NK-92 (cell line): ENCODE data around the gene TBC1D3I.
"Not testable (repeated sequence)": the region's sequence is repeated elsewhere in the genome, so short reads cannot be mapped to it uniquely, and the experiment has no call there.

Experiments used
- DNase-seq: peaks from one replicate; lab custom pipeline; 2025; ENCODE audit not compliant: unreplicated experiment; lab: John Stamatoyannopoulos, UW

Gene TBC1D3I

GRCh38 chr17:36264470-36264869 is at the start of gene TBC1D3I:
Gene TBC1D3I (minus strand): TSS chr17:36264570. CDS start chr17:36262985, 1,585 bp downstream.
- not testable (repeated sequence) for DNase-seq

DNA sequence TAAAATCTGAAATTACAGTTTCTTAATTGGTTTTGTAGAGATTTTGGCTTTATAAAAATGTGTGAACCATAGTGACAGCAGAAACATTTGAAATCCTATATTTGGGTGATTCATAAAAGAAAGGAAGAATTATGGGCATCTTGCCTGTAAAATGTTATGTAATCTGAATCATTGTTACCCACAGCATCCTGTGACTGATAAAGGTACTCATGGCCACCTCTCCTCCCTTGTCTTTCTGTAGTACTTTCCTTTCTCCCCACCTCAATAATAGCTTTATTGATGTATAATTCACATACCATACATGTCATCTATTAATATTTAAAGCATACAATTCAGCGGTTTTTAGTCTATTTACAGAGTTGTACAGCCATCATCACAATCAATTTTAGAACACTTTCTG is 30.8 kb upstream of the TBC1D3I start:
- DNase-seq = not testable (repeated sequence)

DNA sequence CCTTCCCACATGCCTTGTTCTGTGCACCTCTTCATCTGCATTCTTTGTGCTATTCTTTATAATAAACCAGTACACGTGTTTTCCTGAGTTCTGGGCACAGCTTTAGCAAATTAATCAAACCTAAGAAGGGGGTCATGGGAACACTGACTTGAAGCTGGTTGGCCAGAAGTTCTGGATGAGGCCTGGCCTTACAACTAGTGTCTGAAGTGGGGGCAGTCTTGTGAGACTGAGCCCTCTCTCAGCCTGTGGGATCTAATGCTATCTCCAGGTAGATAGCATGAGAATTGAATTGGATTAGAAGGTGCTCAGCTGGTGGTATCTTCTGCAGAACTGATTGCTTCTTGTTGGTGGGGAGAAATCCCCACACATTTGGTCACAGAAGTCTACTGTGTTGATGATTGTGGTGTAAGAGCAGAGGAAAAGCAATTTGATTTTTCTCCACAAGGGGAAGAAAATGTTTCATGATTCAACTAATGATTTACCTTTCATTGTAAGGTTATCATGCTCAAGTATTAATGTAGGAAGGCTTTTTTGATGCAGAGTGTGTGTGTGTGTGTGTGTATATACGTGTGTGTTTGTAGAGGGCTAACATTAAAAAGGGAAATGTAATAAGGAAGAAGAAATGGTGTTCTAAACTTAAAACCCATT is 25.7 kb upstream of the TBC1D3I start:
- not testable (repeated sequence) for DNase-seq

DNA sequence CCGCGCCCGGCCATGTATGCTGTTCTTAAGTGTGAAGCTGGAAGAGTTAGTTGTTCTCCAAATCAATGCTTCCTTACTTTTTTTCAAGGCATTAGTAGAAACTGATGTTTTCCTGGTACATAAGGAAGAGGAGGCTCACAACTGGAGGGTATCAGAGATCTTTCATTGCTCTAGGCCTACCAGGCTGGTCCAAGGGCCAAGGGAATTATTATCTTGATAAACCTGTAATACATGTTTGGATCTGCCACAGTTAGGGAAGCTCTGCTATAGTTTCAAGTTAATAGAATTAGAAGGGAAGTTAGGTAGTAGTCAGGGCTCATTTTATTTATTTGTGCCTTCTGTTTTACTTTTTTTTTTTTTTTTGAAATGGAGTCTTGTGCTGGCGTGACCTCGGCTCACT is 19.8 kb upstream of the TBC1D3I start:
- DNase-seq = not testable (repeated sequence)

GRCh38 chr17:36283256-36283655 is 18.9 kb upstream of the TBC1D3I start:
- DNase-seq = not testable (repeated sequence)

DNA sequence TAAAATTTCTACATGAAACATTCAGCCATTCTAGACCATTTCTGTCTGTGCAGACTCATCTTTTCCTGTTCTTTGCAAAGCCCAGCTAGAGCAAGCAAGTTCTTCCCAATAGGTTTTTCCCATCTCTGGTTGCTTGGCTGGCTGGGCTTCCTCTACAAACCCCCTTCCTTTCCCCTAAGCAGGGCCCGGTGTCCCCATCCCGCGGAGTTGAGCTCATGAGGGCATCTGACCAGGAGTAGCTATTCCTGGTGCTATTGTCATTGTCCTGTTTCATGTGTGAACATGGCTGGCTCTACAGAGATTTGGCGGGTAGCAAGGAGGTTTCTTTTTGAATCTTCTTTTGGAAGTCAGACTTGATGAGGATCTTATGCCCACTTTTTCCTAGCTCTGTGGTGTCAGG is 22.3 kb downstream of the TBC1D3I start:
- DNase-seq = not testable (repeated sequence)

GRCh38 chr17:36229644-36230043 is 34.7 kb downstream of the TBC1D3I start:
- DNase-seq = not testable (repeated sequence)

- DNase-seq = not testable (repeated sequence)
Measured at GRCh38 chr17:36222967-36223366, 41.4 kb downstream of the TBC1D3I start.

DNA sequence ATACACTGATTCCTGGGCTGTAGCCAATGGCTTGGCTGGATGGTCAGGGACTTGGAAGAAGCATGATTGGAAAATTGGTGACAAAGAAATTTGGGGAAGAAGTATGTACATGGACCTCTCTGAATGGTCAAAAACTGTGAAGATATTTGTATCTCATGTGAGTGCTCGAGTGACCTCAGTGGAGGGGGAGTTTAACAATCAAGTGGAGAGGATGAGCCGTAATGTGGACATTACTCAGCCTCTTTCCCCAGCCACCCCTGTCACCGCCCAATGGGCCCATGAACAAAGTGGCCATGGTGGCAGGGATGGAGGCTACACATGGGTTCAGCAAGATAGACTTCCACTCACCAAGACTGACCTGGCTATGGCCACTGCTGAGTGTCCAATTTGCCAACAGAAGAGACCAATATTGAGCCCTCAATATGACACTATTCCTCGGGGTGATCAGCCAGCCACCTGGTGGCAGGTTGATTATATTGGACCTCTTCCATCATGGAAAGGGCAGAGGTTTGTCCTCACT is 42.7 kb downstream of the TBC1D3I start:
- DNase-seq = not testable (repeated sequence)

- not testable (repeated sequence) for DNase-seq
Measured at GRCh38 chr17:36220737-36221580, 43.4 kb downstream of the TBC1D3I start.

DNA sequence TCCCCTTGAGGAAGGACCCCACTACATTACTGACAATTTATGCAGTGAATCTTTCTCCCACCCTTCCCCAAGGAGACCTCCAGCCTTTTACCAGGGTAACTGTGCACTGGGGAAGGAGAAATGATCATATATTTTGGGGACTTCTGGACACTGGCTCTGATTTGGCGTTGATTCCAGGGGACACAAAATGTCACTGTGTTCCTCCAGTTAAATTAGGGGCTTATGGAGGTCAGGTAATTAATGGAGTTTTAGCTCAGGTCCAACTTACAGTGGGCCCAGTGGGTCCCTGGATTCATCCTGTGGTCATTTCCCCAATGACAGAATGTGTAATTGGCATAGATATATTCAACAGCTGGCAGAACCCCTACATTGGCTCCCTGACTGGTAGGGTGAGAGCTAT is 44.8 kb downstream of the TBC1D3I start:
- not testable (repeated sequence) for DNase-seq

DNA sequence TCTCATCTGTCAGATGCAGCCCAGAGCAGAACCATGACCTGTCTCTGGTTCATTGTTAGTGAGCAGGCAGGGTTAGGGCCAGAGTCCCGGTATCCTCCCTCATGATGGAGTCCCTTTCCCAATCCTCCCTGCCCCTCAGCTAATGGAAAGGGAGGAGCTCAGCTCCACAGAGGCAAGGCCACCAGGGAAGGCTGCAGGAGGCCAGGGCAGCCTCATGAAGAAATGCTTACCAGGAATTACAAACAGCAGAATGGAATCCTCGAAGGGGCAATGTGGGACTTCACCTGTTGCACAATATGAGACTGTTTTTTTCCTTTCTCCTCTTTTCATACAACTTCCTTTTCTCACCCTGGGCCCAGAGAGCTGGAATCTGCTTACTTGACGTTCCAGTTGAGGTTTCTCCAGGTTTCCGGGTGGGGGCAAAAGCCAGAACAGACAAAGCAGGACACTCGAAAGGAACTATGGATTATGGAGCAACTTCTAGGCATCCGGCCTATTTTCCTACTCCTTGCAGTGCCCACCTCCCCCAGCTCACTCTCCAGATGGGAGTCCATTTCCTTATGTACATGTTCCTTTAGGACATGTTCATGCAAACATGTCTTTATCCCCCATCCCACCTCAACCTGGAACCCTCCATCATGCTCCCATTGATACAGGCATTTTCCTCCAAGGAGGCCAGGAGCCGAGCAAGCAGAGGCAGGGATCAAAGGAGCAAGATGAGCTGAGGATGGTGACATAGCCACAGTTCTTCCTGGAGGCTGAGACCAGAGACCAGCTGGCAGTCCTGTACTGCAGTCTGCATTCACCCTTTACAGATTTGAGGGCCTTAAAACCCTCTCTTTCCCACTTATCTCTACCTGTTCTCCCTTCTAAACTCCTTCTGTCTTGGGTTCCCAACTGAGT is 48.7 kb downstream of the TBC1D3I start:
- not testable (repeated sequence) for DNase-seq

- no peak for DNase-seq
Measured at GRCh38 chr17:36214918-36215317, 49.5 kb downstream of the TBC1D3I start.

DNA sequence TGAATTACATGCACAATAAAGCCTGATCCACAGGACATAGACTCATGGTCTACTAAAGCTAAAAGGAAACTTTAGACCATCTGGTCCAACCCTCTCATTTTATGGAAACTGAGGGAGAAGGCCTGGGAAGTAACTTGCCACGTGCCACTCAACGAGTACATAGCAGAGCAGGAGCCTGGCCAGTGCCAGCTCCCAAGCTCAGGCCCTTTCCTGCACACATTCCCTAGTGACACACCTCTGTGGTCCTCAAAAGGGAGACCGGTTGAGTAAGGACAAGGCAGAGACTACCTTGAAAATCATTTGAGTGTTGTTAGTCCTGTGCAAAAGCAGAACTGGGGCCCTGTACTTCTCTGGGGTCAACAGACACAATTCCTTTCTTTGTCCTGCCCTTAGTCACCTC is 50.7 kb downstream of the TBC1D3I start:
- no peak for DNase-seq

DNA sequence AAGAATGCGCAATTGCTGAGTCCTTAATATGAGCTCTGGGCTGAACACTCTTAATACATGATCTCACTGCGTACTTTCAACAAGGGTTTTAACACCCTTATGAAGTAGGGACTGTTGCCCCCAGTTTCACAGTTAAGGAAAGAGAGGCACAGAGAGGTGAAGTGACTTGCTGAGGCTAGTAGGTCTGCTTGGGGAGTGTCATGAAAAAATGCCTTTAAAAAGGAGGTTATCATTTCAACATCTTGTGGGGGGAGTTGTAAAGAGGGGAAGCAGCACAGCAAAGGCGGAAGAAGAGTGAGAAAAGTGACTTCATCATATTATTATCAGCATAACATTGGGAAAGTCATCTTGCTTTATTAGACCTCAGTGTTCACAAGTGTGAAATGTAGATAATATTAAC is 51.4 kb downstream of the TBC1D3I start:
- no peak for DNase-seq

- DNase-seq = no peak
Measured at GRCh38 chr17:36212272-36212605, 52.1 kb downstream of the TBC1D3I start.

- DNase-seq = not testable (repeated sequence)
Measured at GRCh38 chr17:36211484-36212271, 52.7 kb downstream of the TBC1D3I start.

- DNase-seq = not testable (repeated sequence)
Measured at GRCh38 chr17:36210439-36211211, 53.7 kb downstream of the TBC1D3I start, which contains the start of gene CCL4L2. Gene CCL4L2 (plus strand): TSS chr17:36211063.

GRCh38 chr17:36209575-36209974 is 54.8 kb downstream of the TBC1D3I start:
- no peak for DNase-seq
